ENCODE data around the gene LRRC1. TPM values are rescaled to one million over a fixed set of nuclear protein-coding genes. Genes with fewer than 3 reads are reported as not detected.

LRRC1 gene
- total RNA-seq, 1 donor from 2014 or later = 1.1 TPM

DNA sequence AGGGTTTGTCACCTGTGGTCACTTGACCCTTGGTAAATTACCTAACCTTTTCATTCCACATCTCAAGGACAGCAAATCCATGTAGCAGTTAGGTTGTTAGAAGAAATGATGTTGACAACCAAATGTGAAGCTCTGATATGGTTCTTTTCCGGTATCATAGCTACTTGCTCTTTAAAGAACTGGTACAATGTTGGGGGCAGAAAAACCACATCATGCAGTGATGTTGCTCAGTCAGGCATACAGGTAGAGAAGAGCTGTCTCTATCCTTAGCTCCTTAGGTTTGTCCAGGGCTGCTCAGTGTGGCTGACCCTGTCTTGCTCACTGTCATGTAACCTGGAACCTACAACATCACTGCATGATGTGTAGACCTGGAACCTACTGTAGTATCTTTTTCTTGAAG lies 135.5 kb downstream of the LRRC1 start:
- intact Hi-C loops (cut with DNase I) = no loop called here
- ATAC-seq = no peak
- DNase-seq (ENCODE audit: missing footprints) = no peak

DNA sequence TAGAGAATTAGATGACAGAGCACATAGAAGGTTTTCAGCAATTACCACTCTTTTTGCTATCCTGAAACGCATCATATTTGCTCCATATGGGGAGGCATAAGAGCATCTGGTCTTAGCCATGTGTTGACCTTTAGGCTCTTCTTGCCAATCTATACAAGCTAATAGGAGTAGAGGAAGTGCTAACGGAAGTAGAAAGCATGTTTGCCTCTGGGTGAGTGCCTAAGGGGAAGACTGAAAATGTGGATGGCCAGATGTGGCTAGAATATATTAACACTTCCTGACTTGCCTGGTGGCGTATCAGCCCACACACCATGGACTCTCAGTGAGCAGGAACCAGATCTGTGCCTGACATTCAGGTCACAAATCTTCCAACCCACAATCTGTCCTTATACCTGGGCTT lies 136.3 kb downstream of the LRRC1 start:
- no peak for ATAC-seq
- no peak for DNase-seq (ENCODE audit: missing footprints)
- intact Hi-C loops (cut with DNase I) = no loop called here

GRCh38 chr6:53932516-53932915 lies 137.7 kb downstream of the LRRC1 start:
- DNase-seq (ENCODE audit: missing footprints) = no peak
- intact Hi-C loops (cut with DNase I) = no loop called here
- no peak for ATAC-seq

DNA sequence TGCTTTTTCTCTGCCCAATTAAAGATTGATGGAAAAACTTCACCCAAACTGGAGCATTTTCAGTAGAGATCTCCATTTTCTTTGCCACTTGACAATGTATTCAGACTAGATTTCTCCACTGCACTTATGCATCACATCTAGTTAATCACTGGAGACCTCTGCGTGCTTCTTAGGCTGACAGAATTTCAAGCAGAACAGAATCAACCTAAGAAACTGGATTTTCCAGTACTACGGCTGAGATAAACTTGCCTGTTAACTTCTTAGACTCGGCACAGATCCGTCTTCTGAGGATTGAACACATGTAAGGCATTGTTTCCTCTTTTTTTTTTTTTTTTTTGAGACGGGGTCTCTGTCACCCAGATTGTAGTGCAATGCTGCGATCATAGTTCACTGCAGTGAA lies 139.2 kb downstream of the LRRC1 start:
- ATAC-seq (no peak), DNase-seq (ENCODE audit: missing footprints) (no peak)
- intact Hi-C loops (cut with DNase I) = no loop called here

DNA sequence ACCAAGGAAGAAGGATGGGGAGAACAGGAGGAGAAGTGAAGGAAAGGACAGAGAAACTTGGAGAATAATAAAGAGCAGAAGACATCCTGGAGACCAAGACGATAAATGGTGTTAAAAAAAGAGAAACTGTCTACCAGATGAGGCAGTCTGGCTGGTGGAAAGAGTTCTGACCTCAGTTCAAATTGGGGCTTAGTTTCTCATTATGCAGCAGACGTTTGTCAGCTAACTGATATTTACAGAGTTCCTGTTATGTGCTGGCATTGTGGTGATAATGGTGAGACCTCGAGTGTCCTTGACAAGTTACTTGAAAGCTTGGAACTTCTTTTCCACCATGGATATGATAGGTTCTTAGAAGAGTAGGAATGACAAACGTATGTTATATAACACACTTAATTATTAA lies 142.7 kb downstream of the LRRC1 start:
- DNase-seq (ENCODE audit: missing footprints) (no peak), ATAC-seq (no peak)
- intact Hi-C loops (cut with DNase I) = no loop called here

DNA sequence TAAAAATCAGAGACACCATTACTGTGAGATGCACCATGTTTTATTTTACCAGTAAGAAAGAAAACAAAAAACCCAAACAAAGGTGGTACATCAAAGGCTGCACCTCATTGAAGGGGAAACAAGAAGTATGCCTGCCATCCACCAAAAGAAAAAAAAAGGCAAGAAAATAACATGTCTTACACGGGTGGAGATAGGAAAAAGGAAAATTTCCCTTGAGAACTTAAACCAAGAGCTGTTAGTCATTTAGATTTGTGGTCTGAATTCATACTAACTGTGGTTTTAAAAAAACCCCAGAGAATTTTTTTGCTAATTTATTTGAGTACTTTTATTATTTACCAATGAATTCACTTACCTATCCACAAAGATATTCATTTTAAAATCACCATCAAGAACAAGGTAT lies 144.0 kb downstream of the LRRC1 start:
- no peak for DNase-seq (ENCODE audit: missing footprints)
- no peak for ATAC-seq
- intact Hi-C loops (cut with DNase I) = no loop called here

DNA sequence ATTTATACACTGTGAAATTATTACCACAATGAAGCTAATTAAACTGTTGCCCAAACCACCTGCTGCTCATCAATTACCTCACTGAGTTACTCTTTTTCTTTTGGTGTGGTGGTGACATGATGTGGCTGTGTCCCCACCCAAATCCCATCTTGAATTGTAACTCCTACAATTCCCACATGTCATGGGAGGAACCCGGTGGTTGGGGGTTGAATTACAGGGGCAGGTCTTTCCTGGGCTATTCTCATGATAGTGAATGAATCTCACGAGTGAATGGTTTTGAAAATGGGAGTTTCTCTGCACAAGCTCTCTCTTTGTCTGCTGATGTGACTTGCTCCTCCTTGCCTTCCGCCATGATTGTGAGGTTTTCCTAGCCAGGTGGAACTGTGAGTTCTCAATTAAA lies 145.0 kb downstream of the LRRC1 start:
- DNase-seq (ENCODE audit: missing footprints) = no peak
- intact Hi-C loops (cut with DNase I) = no loop called here
- no peak for ATAC-seq

DNA sequence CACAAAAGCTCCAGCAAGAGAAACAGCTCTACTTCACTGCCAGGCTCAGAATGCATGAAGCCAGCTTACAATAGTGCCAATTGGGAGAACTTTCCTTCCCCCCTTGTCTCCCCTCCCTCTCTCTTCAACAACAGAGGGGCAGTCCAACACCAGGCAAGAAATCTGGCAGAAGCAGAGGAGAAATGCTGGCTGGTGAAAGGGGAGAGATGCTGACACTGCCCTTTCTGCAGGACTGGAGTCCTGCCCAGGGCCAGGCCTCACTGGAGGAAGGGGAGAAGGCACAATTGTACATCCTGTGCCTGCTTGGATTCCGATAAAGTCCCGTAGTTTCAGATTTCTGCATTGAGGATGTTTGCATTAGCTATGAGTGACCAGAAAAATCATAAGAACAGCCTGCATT lies 148.6 kb downstream of the LRRC1 start:
- ATAC-seq (peak; percentile 80), DNase-seq (ENCODE audit: missing footprints) (no peak)

DNA sequence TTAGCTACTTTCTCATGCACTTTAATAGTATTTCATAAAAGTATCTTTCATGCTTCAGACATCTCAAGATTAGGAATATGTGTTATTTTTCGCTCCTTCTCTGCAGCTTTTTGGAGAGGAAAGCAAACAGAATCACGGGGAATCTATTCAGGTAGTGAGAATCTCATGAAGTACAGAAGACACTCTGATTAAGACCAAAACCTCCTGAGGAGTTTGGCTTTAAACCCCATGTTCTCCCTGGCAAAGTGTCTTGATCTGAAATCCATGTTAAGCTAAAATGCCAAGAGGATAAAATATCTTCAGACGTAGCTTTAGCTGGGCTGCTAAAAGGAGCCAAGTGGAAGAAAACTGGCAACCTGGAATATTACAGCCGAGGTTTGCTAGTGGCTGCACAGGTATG lies 149.3 kb downstream of the LRRC1 start:
- no peak for DNase-seq (ENCODE audit: missing footprints)
- no peak for ATAC-seq
- intact Hi-C loops (cut with DNase I) = no loop called here

More for the DNA sequence above, 148.6 kb downstream of the LRRC1 start:
- intact Hi-C loops (cut with DNase I) = no loop called here

GRCh38 chr6:53944543-53944942 lies 149.7 kb downstream of the LRRC1 start:
- intact Hi-C loops (cut with DNase I) = no loop called here
- DNase-seq (ENCODE audit: missing footprints) = no peak
- ATAC-seq = no peak

DNA sequence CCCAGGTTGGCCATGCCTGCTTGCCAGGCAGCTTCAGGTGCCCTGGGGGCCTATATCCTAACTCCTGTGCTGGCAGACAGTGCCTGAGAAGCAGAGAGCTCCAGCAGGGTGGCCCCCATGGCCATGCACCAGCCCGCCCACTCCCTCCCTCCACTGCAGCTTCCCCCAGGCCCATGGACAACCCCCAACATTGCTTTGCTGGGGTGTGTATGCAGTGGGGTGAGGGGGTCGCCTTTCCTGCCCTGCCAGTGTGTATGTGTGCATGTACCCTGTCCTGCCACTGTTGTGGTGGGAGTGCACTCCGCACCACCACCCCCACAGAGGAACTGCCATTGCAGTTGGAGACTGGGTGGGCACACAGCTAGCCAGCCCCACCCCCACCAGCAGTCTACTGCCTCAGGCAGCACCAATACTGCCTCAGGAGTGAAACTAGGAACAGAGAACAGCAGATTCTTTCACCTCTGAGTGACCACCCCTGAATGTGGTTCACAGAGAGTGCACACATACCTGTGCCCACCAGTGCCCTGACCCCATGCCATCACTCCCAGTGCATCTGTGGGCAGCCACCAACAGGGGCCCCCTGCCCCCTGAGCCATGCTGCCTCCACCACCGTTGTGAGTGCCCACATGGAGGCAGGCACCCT lies 151.1 kb downstream of the LRRC1 start:
- intact Hi-C loops (cut with DNase I) = no loop called here
- ATAC-seq (no peak), DNase-seq (ENCODE audit: missing footprints) (no peak)

GRCh38 chr6:53947780-53948179 lies 153.0 kb downstream of the LRRC1 start:
- DNase-seq (ENCODE audit: missing footprints) (no peak), ATAC-seq (no peak)
- intact Hi-C loops (cut with DNase I) = no loop called here

DNA sequence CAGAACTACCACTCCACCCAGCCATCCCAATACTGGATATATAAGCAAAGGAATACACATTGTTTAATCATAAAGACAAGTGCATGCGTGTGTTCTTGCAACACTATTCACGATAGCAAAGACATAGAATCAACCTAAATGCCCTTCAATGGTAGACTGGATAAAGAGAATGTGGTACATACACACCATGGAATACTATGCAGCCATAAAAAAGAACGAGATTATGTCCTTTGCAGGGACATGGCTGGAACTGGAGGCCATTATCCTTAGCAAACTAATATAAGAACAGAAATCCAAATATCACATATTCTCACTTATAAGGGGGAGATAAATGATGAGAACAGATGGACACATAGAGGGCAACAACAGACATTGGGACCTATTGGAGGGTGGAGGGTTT lies 156.6 kb downstream of the LRRC1 start:
- DNase-seq (ENCODE audit: missing footprints) (no peak), ATAC-seq (no peak)
- intact Hi-C loops (cut with DNase I) = no loop called here

- intact Hi-C loops (cut with DNase I) = loop anchor here (1.0 to 5.0 kb wide), 3 partner anchors 162 to 464 kb away; no protein-coding TSS in a partner anchor
- DNase-seq (ENCODE audit: missing footprints) (peak; percentile 72), ATAC-seq (peak; percentile 87)
Observed at GRCh38 chr6:53956068-53956711, 161.4 kb downstream of the LRRC1 start.

GRCh38 chr6:53956804-53957203 lies 162.0 kb downstream of the LRRC1 start:
- no peak for ATAC-seq
- no peak for DNase-seq (ENCODE audit: missing footprints)
- intact Hi-C loops (cut with DNase I) = loop anchor here (1.0 to 5.0 kb wide), 3 partner anchors 163 to 465 kb away; no protein-coding TSS in a partner anchor

GRCh38 chr6:53959717-53960116 lies 164.9 kb downstream of the LRRC1 start:
- intact Hi-C loops (cut with DNase I) = loop anchor here (5.0 kb wide), 2 partner anchors 227 to 467 kb away; no protein-coding TSS in a partner anchor
- ATAC-seq (no peak), DNase-seq (ENCODE audit: missing footprints) (no peak)

DNA sequence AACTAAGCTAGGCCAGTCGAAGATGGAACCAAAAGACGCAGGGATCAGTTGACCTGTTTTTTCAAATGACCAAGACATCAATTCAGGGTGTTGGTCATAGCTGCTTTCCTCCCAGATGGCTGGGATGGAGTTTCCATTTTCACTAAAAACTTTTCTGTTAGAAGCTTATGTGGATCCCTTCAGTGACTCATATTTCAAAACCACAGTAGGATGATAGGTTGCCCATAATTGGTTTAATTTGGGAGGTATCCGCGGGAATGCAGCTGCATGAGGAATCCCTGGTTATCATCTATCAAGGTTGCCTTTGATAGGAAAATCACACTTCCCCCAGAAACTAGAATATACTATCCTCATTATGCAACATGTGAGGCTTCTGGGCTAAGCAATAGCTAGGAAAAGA lies 165.5 kb downstream of the LRRC1 start:
- no peak for ATAC-seq
- intact Hi-C loops (cut with DNase I) = no loop called here
- no peak for DNase-seq (ENCODE audit: missing footprints)

DNA sequence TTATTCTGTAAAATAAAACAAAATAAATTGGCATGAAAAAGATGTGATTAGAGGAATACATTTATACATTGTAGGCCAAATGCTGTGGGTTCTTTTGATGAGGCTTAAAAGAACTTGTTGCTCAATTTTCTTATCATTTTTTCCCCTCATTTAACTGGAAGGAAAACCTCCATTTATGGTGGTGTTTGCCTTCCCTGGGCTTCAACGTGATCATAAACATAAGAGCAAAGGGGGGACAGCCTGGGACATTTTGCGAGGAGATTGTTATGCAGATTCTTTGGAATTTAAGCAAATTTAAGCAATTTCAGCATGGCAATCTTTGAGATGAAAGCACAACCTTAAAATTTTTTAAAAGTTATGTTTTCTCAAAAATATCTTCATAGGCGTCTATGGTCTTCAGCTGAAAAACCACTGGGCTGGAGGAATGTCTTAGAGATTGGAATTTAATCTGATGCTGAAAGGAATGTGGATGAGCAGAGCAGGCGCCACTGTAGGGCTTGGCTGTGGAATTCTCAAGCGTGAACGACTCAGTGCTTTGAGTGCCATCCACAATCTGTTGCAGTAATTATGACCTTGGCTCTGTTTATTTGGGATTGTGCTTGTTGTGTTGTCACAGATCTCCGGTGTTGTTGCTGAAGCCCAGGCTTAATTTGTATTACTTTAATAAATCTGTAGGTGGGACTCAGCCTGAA lies 167.0 kb downstream of the LRRC1 start:
- intact Hi-C loops (cut with DNase I) = no loop called here
- DNase-seq (ENCODE audit: missing footprints) = no peak
- no peak for ATAC-seq

- no peak for ATAC-seq
- intact Hi-C loops (cut with DNase I) = no loop called here
Observed at GRCh38 chr6:53962646-53963045, 167.8 kb downstream of the LRRC1 start.

GRCh38 chr6:53967415-53967814 lies 172.6 kb downstream of the LRRC1 start:
- intact Hi-C loops (cut with DNase I) = no loop called here
- no peak for DNase-seq (ENCODE audit: missing footprints)
- no peak for ATAC-seq

More at GRCh38 chr6:53962646-53963045, 167.8 kb downstream of the LRRC1 start:
- no peak for DNase-seq (ENCODE audit: missing footprints)
